Karpas-422 (cell line): ENCODE results near the gene MTG2. TPM values are rescaled to one million over a fixed set of nuclear protein-coding genes. Genes with fewer than 3 reads are reported as not detected.

ENCODE experiments used
- DNase-seq: peaks from one replicate; pipeline ENCODE4 v3.0.0-alpha.2; 2015
- H2AFZ ChIP-seq: fragments of 200-600 bp; sonication (generic); 2 replicates; pipeline ENCODE4 v1.6.1; 2014; ENCODE audit warnings: antibody characterized with exemption, low read length, mixed read lengths
- H3K27ac ChIP-seq: fragments of 200-600 bp; sonication (generic); 2 replicates; pipeline ENCODE4 v1.5.1; 2014; ENCODE audit warnings: mild to moderate bottlenecking, low read length, moderate library complexity
- H3K27me3 ChIP-seq: fragments of 200-600 bp; sonication (generic); 2 replicates; pipeline ENCODE4 v1.6.1; 2014; ENCODE audit warnings: low read length, mixed read lengths
- H3K36me3 ChIP-seq: fragments of 200-600 bp; sonication (generic); 2 replicates; pipeline ENCODE4 v1.6.1; 2014; ENCODE audit warnings: low read length, mixed read lengths; ENCODE audit not compliant: insufficient read depth
- H3K4me1 ChIP-seq: fragments of 200-600 bp; sonication (generic); 2 replicates; pipeline ENCODE4 v1.6.1; 2014; ENCODE audit warnings: mild to moderate bottlenecking, low read length, mixed read lengths
- H3K4me2 ChIP-seq: fragments of 200-600 bp; sonication (generic); 2 replicates; pipeline ENCODE4 v1.6.1; 2014; ENCODE audit warnings: low read length, low read depth, mild to moderate bottlenecking; ENCODE audit not compliant: poor library complexity, severe bottlenecking
- H3K4me3 ChIP-seq: fragments of 200-600 bp; sonication (generic); 2 replicates; pipeline ENCODE4 v1.5.1; 2014; ENCODE audit warnings: mild to moderate bottlenecking, antibody characterized with exemption, low read length, mixed read lengths
- H3K79me2 ChIP-seq: fragments of 200-600 bp; sonication (generic); 2 replicates; pipeline ENCODE4 v1.6.1; 2014; ENCODE audit warnings: mild to moderate bottlenecking, low read length, mixed read lengths
- H3K9ac ChIP-seq: fragments of 200-600 bp; sonication (generic); 2 replicates; pipeline ENCODE4 v1.6.0; 2014; ENCODE audit warnings: low read length
- H3K9me2 ChIP-seq: fragments of 200-600 bp; sonication (generic), shearing (Covaris generic); replicated peaks from 2 replicates; pipeline ENCODE4 v1.6.0; 2014; ENCODE audit warnings: mild to moderate bottlenecking, low read length, moderate library complexity; ENCODE audit not compliant: insufficient read depth
- H3K9me3 ChIP-seq: fragments of 300-700, 200-600 bp; sonication (generic); 2 replicates; pipeline ENCODE4 v1.6.1; 2014; ENCODE audit warnings: low read length, mixed read lengths
- H4K20me1 ChIP-seq: fragments of 200-600 bp; sonication (generic); 2 replicates; pipeline ENCODE4 v1.6.1; 2014; ENCODE audit warnings: mild to moderate bottlenecking, antibody characterized with exemption, low read length, low read depth; ENCODE audit not compliant: insufficient read depth
- total RNA-seq: library from RNA; depleted of rRNA; stranded (reverse); fragments of >200 nt; shearing (Covaris generic); gene quantifications from 2 replicates; pipeline ENCODE4 v1.2.3, GENCODE V29; 2014; ENCODE audit warnings: low replicate concordance

The MTG2 gene
- total RNA-seq, 1 experiment from 2014 or later: 20.2 TPM

DNA sequence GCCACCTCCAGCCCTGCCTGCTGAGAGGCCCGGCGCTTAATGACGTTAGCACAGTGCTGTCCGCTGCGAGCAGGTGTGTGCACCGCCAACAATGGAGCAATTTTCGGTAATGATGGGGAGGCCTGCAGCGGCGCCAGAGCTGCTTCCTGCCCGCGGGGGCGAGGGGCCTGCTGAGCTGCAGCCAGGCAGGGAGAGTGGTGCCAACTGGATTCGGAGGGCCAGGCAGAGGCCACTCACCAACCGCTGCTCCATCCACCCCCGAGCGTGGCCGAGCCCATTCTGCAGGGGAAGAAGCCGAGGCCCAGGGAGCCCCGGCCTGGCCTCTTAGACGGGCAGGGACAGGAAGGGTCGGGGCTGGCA is 27.6 kb downstream of the MTG2 start:
- Histone ChIP-seq H3K9me2 (no peaks in the 10 kb centered on the region), H3K4me3 (no peak overlapping the region), H2AFZ (no peak overlapping the region), H3K36me3 (no peaks in the 10 kb centered on the region), H3K9ac (no peak overlapping the region), H3K27ac (no peak overlapping the region), H3K4me1 (peaks cover 9% of the 10 kb centered on the region), H3K79me2 (no peaks in the 10 kb centered on the region), H4K20me1 (peaks cover 14% of the 10 kb centered on the region; the same call in 1 of the 2 replicates), H3K4me2 (no peak overlapping the region), H3K27me3 (no peaks in the 10 kb centered on the region), H3K9me3 (no peaks in the 10 kb centered on the region)
- DNase-seq: no peak

DNA sequence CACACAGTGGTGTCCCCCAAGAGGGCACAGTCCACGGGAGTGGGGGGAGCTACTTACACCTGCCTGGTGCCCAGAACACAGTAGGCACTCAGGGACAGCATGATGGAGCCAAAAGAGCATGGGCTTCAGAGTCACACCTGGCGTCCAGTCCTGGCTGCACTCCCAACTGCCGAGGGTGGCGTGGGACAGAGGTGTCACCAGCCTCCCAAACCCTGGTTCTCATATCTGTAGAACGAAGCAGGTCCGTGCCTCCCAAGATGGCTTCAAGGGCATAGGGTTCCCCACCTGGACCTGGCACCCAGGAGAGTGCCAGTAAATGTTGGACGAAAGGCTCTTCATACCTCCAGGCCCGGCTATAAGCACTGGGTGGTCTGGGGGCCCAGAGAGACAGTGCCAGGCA is 28.4 kb downstream of the MTG2 start:
- Histone ChIP-seq H3K9me3 (no peaks in the 10 kb centered on the region), H3K27ac (no peak overlapping the region), H3K9me2 (no peaks in the 10 kb centered on the region), H3K27me3 (no peaks in the 10 kb centered on the region), H3K4me1 (peaks cover 9% of the 10 kb centered on the region), H3K36me3 (no peaks in the 10 kb centered on the region), H2AFZ (no peak overlapping the region), H3K4me2 (no peak overlapping the region), H3K4me3 (no peak overlapping the region), H4K20me1 (peaks cover 18% of the 10 kb centered on the region; the same call in 1 of the 2 replicates), H3K9ac (no peak overlapping the region), H3K79me2 (no peaks in the 10 kb centered on the region)
- DNase-seq: no peak

DNA sequence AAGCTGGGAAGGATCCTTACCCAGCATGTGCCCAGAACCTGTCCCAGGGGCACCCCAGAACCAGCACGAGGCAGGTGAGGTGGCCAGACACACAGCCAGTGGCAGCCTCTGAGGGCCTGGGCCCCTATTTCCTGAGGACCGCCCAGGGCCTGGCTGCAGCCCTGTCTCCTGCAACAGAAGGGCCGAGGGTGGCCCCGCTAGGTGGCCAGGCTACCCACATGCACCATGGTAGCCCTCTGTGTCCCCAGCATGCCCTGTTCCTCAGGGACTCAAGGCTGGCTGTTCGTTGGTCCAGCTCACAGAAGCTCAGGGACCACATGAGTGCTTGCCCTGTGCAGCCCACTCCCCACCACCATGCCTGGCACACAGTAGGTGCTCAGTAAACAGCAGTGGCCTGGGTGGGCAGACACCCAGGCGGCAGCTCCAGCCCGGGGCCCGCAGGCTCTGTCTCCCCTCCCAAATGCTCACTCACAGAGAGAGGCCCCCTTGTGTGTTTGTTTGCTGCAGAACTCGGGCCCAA is 29.0 kb downstream of the MTG2 start:
- Histone ChIP-seq H3K9ac (no peak overlapping the region), H3K9me3 (no peaks in the 10 kb centered on the region), H3K79me2 (no peaks in the 10 kb centered on the region), H3K4me2 (no peak overlapping the region), H3K4me1 (peaks cover 13% of the 10 kb centered on the region), H3K36me3 (no peaks in the 10 kb centered on the region), H4K20me1 (peaks cover 24% of the 10 kb centered on the region; the same call in 1 of the 2 replicates), H3K27me3 (no peaks in the 10 kb centered on the region), H3K9me2 (no peaks in the 10 kb centered on the region), H3K27ac (no peak overlapping the region), H2AFZ (no peak overlapping the region), H3K4me3 (no peak overlapping the region)
- no peak for DNase-seq

DNA sequence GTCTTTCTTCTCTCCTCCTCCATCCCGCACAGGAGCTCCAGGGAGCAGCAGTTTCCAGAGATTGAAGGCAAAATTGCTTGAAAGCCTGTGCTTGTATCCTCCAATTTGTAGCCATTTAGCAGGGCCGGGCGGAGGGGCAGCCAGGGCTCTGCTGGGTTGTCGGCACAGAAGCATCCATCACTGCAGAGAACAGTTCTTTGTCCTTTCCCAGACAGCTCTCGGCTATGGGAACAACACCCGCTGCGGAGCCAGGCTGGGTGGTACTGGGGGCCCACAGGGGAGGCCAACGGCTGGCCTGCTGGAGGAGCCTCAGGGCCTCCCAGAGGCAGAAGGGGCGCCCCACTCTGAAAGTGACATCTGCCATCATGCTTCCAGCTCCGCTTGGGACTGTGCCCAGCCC is 29.5 kb downstream of the MTG2 start:
- Histone ChIP-seq H2AFZ (no peak overlapping the region), H3K36me3 (no peaks in the 10 kb centered on the region), H3K4me2 (no peak overlapping the region), H3K9ac (no peak overlapping the region), H3K79me2 (no peaks in the 10 kb centered on the region), H3K4me3 (no peak overlapping the region), H4K20me1 (peaks cover 25% of the 10 kb centered on the region; the same call in 1 of the 2 replicates), H3K27ac (no peak overlapping the region), H3K9me2 (no peaks in the 10 kb centered on the region), H3K9me3 (no peaks in the 10 kb centered on the region), H3K27me3 (no peaks in the 10 kb centered on the region), H3K4me1 (peaks cover 18% of the 10 kb centered on the region)
- no peak for DNase-seq

DNA sequence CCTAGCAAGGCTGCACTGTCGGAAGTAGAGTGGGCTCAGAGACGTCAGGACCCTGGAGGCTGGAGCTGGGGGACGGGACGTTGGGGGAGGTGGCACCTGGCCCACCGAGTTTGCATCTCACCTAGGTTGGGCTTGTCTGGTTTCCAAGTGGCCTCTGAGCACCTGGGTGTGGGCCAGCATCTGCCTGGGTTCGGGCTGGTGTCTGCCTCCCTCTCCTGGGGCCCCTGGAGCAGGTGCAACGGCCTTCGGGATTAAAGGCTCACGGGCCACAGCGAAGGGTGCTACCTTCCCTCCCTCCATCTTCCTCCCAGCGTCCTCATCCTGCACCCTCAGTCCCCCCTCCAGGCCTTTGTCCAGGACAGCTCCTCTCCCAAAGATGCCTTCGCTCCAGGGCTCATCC is 31.2 kb downstream of the MTG2 start:
- Histone ChIP-seq H3K27me3 (no peaks in the 10 kb centered on the region), H3K4me2 (no peak overlapping the region), H3K9ac (no peak overlapping the region)

DNA sequence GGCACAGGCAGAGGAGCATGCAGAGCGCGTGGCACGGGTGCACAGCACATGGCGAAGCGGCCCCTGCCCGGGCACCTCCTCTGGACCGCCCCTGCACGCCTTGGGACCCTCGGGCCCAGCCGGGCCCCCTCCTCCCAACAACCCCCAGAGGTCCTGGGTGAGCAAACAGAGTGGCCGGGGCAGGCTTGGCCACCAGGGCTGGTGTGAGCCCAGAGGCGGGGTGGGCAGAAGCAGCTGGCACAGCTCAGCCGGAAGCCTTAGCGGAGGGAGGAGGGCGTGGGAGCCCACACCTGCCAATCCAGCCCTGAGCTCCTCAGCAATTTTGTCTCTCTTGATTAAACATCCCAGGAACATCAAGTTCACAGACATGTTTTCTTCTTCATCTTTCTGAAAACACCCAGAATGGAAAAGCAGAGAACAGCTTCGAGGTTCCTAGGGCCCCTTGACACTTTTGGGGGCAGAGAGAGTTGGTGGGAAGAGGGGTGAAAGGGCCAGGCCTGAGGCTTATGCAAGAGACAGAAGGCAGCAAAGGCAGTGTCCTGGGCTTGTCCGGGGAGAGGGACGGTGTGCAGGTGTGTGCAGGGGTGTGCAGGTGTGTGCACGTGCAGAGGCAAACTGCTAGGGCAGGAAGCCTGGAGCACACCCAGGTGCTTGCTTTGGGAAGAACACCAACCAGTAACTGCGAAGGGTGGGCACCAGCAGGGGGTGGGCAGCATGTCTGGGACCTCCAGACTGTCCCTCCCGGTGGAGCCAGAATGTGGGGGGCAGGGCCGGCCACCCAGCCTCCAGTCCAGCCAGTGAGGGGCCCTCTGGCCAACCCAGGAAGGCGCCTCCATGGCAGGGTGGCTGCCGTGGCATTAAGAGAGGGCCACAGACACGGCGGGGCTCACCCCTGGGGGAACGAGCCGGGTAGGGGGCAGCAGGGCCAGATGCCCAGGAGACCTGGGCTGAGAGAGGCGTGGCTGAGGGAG is 32.5 kb downstream of the MTG2 start:
- H3K27me3 ChIP-seq: no peaks in the 10 kb centered on the region
- DNase-seq: no peak
- H3K4me3 ChIP-seq: no peak overlapping the region
- no peaks in the 10 kb centered on the region for H3K9me3 ChIP-seq
- H3K36me3 ChIP-seq: no peaks in the 10 kb centered on the region
- H4K20me1 ChIP-seq: peaks cover 38% of the 10 kb centered on the region
- H3K4me1 ChIP-seq: peaks cover 30% of the 10 kb centered on the region
- no peak overlapping the region for H2AFZ ChIP-seq
- H3K4me2 ChIP-seq: no peak overlapping the region
- H3K27ac ChIP-seq: no peak overlapping the region
- no peaks in the 10 kb centered on the region for H3K9me2 ChIP-seq
- no peak overlapping the region for H3K9ac ChIP-seq
- no peaks in the 10 kb centered on the region for H3K79me2 ChIP-seq

More for the DNA sequence above, 31.2 kb downstream of the MTG2 start:
- no peaks in the 10 kb centered on the region for H3K9me2 ChIP-seq
- H3K4me1 ChIP-seq: peaks cover 30% of the 10 kb centered on the region
- peak; percentile 55 for DNase-seq
- H3K36me3 ChIP-seq: no peaks in the 10 kb centered on the region
- no peak overlapping the region for H3K27ac ChIP-seq
- no peak overlapping the region for H2AFZ ChIP-seq
- no peaks in the 10 kb centered on the region for H3K79me2 ChIP-seq
- H4K20me1 ChIP-seq: peaks cover 41% of the 10 kb centered on the region
- no peak overlapping the region for H3K4me3 ChIP-seq
- H3K9me3 ChIP-seq: no peaks in the 10 kb centered on the region

DNA sequence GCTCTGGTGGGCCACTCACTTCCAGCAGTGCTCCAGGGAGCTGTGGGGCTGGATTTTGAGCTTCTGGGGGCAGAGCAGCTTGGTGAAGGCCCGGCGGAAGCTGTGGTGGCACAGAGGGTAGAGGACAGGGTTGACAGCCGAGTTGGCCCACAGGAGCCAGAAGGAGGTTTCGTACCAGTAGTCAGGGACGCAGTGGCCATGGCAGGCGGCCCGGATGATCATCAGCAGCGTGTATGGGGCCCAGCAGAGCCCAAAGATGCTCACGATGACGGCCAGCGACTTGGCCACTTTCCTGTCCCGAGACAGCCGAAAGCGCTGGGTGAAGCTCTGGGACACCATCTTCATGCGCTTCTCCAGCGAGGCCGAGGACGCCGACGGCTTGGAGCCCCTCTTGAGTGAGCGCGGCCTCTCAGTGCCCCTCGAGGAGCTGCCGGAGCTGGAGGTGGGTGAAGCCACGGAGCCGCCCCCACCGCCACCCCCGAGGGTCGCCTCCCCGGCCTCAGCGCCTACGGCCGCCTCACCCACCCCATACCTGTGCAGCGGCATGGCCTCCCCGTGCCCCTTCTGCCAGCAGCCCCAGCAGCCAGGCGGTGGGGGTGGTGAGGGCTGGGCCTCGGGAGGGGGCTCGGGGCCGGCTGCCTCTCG is 33.3 kb downstream of the MTG2 start:
- Histone ChIP-seq H3K9ac (no peak overlapping the region), H4K20me1 (peaks cover 38% of the 10 kb centered on the region), H3K27me3 (no peaks in the 10 kb centered on the region), H2AFZ (no peak overlapping the region), H3K4me3 (no peak overlapping the region), H3K79me2 (no peaks in the 10 kb centered on the region), H3K9me2 (no peaks in the 10 kb centered on the region), H3K36me3 (no peaks in the 10 kb centered on the region), H3K27ac (no peak overlapping the region), H3K4me2 (no peak overlapping the region), H3K9me3 (no peaks in the 10 kb centered on the region), H3K4me1 (peaks cover 30% of the 10 kb centered on the region)
- DNase-seq: no peak
